AG04450 (cell line): ENCODE data around the gene FATE1. TPM values are rescaled to one million over a fixed set of nuclear protein-coding genes. Genes with fewer than 3 reads are reported as not detected.
A peak's percentile ranks its signal among the peaks of the same experiment; 100 is the strongest.

Experiments used
- CTCF ChIA-PET: fragments of 300-600, 350-600 bp; formaldehyde crosslinking; extraction: SDS; loops from one replicate; lab custom pipeline; 2022; ENCODE audit warnings: antibody characterized with exemption, inconsistent platforms; lab: Charles Lee
- POLR2A ChIA-PET: fragments of 350-600 bp; formaldehyde crosslinking; extraction: SDS; loops from one replicate; lab custom pipeline; 2021; ENCODE audit warnings: antibody characterized with exemption, inconsistent platforms; lab: Yijun Ruan, JAX
- DNase-seq: peaks from one replicate; pipeline ENCODE4 v3.0.0-alpha.2; 2011; ENCODE audit warnings: low read depth, low spot score
- H3K27ac ChIP-seq: one replicate; pipeline ENCODE4 v1.5.1; 2012; ENCODE audit warnings: low read depth, low read length, control low read depth
- H3K27me3 ChIP-seq: one replicate; pipeline ENCODE4 v1.6.0; 2012; ENCODE audit warnings: low read length; ENCODE audit not compliant: control insufficient read depth, insufficient read depth
- H3K4me3 ChIP-seq: 2 replicates; pipeline ENCODE4 v1.5.1; 2011; ENCODE audit warnings: mild to moderate bottlenecking, low read depth, low read length, control low read depth
- H3K9me3 ChIP-seq: 2 replicates; pipeline ENCODE4 v1.5.1; 2012; ENCODE audit warnings: low read length; ENCODE audit not compliant: control insufficient read depth, insufficient read depth
- CTCF ChIP-seq: IDR thresholded peaks from 2 replicates; pipeline ENCODE4 v1.5.1; 2011; ENCODE audit warnings: low read depth, low read length, control low read depth, inconsistent platforms
- polyA plus RNA-seq: library from polyadenylated mRNA; depleted of rRNA; stranded (reverse); fragments of >200 nt; gene quantifications from 2 replicates; pipeline ENCODE4 v1.2.3, GENCODE V29; 2011

Gene FATE1
- polyA plus RNA-seq, 1 experiment, result not detected

DNA sequence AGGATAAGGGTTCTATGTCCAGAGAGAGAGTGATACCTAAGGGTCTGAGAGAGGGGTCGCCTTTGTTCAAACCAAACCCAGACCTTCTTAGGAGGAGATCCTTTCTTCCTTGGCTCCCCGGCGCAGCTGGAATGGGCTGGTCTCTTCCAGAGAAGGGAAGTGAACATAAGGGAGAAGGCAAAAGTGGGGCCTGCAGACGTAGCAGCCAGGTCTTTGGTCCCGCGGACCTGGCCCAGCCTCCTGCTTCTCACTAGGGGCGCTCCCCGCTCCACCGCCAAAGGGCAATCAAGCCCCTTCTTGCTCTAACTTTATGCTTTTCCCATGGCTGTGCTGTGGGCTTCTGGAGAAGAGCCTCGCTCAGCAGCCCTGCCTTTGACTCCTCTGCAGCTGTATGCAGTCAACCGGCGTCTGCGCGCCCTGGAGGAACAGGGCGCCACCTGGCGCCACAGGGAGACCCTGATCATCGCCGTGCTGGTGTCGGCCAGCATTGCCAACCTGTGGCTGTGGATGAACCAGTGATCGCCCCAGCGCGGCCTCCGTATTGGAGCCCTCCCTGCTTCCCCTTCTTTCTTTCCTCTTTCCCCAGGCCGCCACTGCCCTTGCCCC lies 6.5 kb downstream of the FATE1 start:
- ChIA-PET POLR2A (no interaction called here), CTCF (interaction anchor here (0.6 to 0.7 kb wide), 2 partner anchors 571 to 572 kb away, joined by 4 to 6 read pairs; no protein-coding TSS in a partner anchor)
- Histone ChIP-seq H3K9me3 (no peaks in the 10 kb centered on the region), H3K27ac (no peak overlapping the region), H3K27me3 (no peaks in the 10 kb centered on the region), H3K4me3 (no peak overlapping the region)
- no peak for DNase-seq
- TF ChIP-seq CTCF, result peak; percentile 45

GRCh38 chrX:151723156-151723760 lies 7.4 kb downstream of the FATE1 start:
- DNase-seq, result no peak
- ChIA-PET POLR2A (no interaction called here), CTCF (interaction anchor here (0.9 kb wide), 1 partner anchor 9 kb away, joined by 3 read pairs; no protein-coding TSS in a partner anchor)
- Histone ChIP-seq H3K4me3 (no peak overlapping the region), H3K27me3 (no peaks in the 10 kb centered on the region), H3K27ac (no peak overlapping the region), H3K9me3 (no peaks in the 10 kb centered on the region)
- TF ChIP-seq CTCF, result no peak

DNA sequence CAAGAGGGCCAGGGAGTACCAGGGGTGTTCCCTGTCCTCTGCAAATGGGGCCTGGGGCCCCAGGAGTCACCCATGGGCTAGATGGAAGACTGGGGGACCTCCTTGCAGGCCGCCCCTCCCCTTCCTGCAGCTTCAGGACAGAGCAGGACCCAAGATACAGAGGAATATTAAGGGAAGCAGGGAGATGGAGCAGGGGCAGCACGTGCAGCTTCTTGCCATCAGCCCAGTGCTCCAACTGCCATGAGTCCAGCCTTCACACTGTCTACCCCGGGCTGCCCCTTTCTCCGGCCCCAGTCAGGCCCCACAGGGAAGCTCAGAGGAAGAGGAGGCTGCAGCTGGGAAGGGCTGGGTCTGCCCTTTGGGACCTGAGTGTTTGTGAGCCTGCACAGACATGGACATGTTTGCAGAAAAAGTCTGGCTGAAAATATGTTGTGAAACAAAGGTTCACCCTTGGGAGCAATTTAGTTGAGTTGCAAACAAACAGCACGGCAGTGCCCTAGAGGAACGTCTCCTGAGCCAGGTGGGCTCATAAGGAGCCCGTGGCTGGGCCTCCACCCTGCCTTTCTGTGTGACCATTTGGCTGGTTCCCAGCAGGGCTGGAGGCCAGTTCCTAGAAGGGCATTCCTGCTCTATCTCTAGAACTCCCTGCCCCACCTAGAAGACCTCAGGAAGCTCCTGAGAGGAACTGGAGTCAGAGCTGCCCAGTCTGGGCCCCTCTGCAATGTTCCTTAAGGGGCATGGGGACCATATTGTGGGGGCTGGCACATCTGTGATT lies 8.9 kb downstream of the FATE1 start:
- ChIA-PET CTCF (no interaction called here), POLR2A (no interaction called here)
- Histone ChIP-seq H3K4me3 (no peak overlapping the region), H3K9me3 (no peaks in the 10 kb centered on the region), H3K27ac (no peak overlapping the region), H3K27me3 (no peaks in the 10 kb centered on the region)
- DNase-seq, result no peak
- TF ChIP-seq CTCF, result no peak

- POLR2A ChIA-PET, result no interaction called here
- no peaks in the 10 kb centered on the region for H3K27me3 ChIP-seq
- no peak for DNase-seq
- TF ChIP-seq CTCF, result no peak
- H3K27ac ChIP-seq, result no peak overlapping the region
- no peaks in the 10 kb centered on the region for H3K9me3 ChIP-seq
- CTCF ChIA-PET, result no interaction called here
- no peak overlapping the region for H3K4me3 ChIP-seq
Observed at GRCh38 chrX:151725338-151725614, 9.4 kb downstream of the FATE1 start.

- no peak overlapping the region for H3K4me3 ChIP-seq
- no peaks in the 10 kb centered on the region for H3K27me3 ChIP-seq
- CTCF ChIA-PET, result no interaction called here
- no peaks in the 10 kb centered on the region for H3K9me3 ChIP-seq
- TF ChIP-seq CTCF, result no peak
- no peak overlapping the region for H3K27ac ChIP-seq
- POLR2A ChIA-PET, result no interaction called here
- DNase-seq, result no peak
Observed at GRCh38 chrX:151726751-151727150, 10.9 kb downstream of the FATE1 start.
